Activated B cell treated with CpG ODN at 0.5 μM for 24 hours (primary cell): Measurements from ENCODE around the gene NMUR1. TPM values are rescaled to one million over a fixed set of nuclear protein-coding genes. Genes with fewer than 3 reads are reported as not detected.
A peak's percentile ranks its signal among the peaks of the same experiment; 100 is the strongest.

Source experiments
- ATAC-seq: fragments of 200-7000 bp; cut with Tn5 transposase; one replicate; pipeline ENCODE4 v1.10.0; 2021; ENCODE audit warnings: low read depth, mild to moderate bottlenecking, moderate library complexity
- CTCF ChIA-PET: fragments of 350-600 bp; sonication (Branson Sonifier 250); formaldehyde crosslinking; loops from one replicate; lab custom pipeline; 2021; ENCODE audit warnings: antibody characterized with exemption; lab: Charles Lee
- POLR2A ChIA-PET: fragments of 350-600 bp; sonication (Branson Sonifier 250); formaldehyde crosslinking; loops from one replicate; lab custom pipeline; 2021; ENCODE audit warnings: antibody characterized with exemption; lab: Charles Lee
- DNase-seq: peaks from one replicate; pipeline ENCODE4 v3.0.0; 2022
- H3K27ac Mint-ChIP-seq: one replicate; pipeline ENCODE4 v1.8.0; 2020; ENCODE audit warnings: mixed read lengths
- H3K27me3 Mint-ChIP-seq: one replicate; pipeline ENCODE4 v1.8.0; 2021; ENCODE audit warnings: mixed read lengths
- H3K36me3 Mint-ChIP-seq: one replicate; pipeline ENCODE4 v1.8.0; 2021; ENCODE audit warnings: low read depth, mixed read lengths
- H3K4me1 Mint-ChIP-seq: one replicate; pipeline ENCODE4 v1.8.0; 2021; ENCODE audit warnings: mixed read lengths
- H3K4me3 Mint-ChIP-seq: one replicate; pipeline ENCODE4 v1.8.0; 2020; ENCODE audit warnings: mild to moderate bottlenecking, mixed read lengths
- H3K9me3 Mint-ChIP-seq: one replicate; pipeline ENCODE4 v1.8.0; 2020; ENCODE audit warnings: mixed read lengths
- intact Hi-C: fragments of 100-400 bp; cut with micrococcal nuclease; formaldehyde crosslinking; loops from one replicate; pipeline ENCODE4 v1.15.1; 2024
- total RNA-seq: library from RNA; stranded (reverse); gene quantifications from 2 replicates; pipeline ENCODE4 v1.2.3, GENCODE V29; 2022
- TF ChIP-seq, protein P1 (sequence below): fragments of 200-600 bp; IDR thresholded peaks from one replicate; pipeline ENCODE4 v1.8.0; 2022; ENCODE audit warnings: antibody characterized with exemption, mild to moderate bottlenecking

The NMUR1 gene
- total RNA-seq, 1 donor from 2014 or later: not detected

DNA sequence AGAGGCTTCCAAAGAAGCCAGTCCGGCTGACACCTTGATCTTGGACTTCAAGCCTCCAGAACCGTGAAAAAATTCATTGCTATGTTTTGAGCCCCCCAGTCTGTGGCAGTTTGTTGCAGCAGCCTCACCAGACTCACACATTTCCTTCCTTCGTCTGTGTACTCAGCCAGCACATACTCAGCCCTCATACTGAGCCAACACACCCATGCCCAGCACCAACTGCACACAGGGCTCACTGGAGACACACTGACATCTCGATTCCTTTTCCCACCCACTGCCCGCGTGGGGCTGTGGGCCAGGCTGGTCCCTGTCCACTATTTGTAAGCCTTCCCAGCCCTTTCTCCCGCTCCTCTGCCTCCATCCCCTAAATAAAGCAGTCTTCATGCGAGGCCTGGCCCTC is 24.1 kb upstream of the NMUR1 start:
- intact Hi-C loops: no loop called here
- Mint-ChIP-seq H3K4me3 (peak overlapping the region; percentile 72), H3K9me3 (peaks cover 7% of the 10 kb centered on the region), H3K27ac (peak overlapping the region; percentile 76), H3K27me3 (peaks cover 2% of the 10 kb centered on the region), H3K36me3 (peaks cover 4% of the 10 kb centered on the region), H3K4me1 (peaks cover 22% of the 10 kb centered on the region)
- CTCF ChIA-PET: interaction anchor here (2.3 to 5.3 kb wide), 2 partner anchors 37 to 72 kb away, joined by 11 to 37 read pairs; no protein-coding TSS in a partner anchor
- ATAC-seq (peak; percentile 32), DNase-seq (no peak)
- TF ChIP-seq, protein P1, sequence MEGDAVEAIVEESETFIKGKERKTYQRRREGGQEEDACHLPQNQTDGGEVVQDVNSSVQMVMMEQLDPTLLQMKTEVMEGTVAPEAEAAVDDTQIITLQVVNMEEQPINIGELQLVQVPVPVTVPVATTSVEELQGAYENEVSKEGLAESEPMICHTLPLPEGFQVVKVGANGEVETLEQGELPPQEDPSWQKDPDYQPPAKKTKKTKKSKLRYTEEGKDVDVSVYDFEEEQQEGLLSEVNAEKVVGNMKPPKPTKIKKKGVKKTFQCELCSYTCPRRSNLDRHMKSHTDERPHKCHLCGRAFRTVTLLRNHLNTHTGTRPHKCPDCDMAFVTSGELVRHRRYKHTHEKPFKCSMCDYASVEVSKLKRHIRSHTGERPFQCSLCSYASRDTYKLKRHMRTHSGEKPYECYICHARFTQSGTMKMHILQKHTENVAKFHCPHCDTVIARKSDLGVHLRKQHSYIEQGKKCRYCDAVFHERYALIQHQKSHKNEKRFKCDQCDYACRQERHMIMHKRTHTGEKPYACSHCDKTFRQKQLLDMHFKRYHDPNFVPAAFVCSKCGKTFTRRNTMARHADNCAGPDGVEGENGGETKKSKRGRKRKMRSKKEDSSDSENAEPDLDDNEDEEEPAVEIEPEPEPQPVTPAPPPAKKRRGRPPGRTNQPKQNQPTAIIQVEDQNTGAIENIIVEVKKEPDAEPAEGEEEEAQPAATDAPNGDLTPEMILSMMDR: no peak
- POLR2A ChIA-PET: interaction anchor here (0.6 to 1.0 kb wide), 3 partner anchors 47 to 90 kb away, joined by 3 to 6 read pairs (median 3); partner anchors contain the start of gene NCL

GRCh38 chr2:231552752-231553151 is 22.5 kb upstream of the NMUR1 start:
- DNase-seq (no peak), ATAC-seq (no peak)
- H3K9me3 Mint-ChIP-seq: peaks cover 7% of the 10 kb centered on the region
- TF ChIP-seq, protein P1: no peak
- ChIA-PET CTCF (interaction anchor here (0.7 to 1.4 kb wide), 4 partner anchors 19 to 67 kb away, joined by 3 to 4 read pairs (median 4); no protein-coding TSS in a partner anchor), POLR2A (no interaction called here)
- no peaks in the 10 kb centered on the region for H3K27me3 Mint-ChIP-seq
- no peak overlapping the region for H3K27ac Mint-ChIP-seq
- no peak overlapping the region for H3K4me3 Mint-ChIP-seq
- H3K4me1 Mint-ChIP-seq: peaks cover 33% of the 10 kb centered on the region
- H3K36me3 Mint-ChIP-seq: peaks cover 4% of the 10 kb centered on the region
- intact Hi-C loops: no loop called here

DNA sequence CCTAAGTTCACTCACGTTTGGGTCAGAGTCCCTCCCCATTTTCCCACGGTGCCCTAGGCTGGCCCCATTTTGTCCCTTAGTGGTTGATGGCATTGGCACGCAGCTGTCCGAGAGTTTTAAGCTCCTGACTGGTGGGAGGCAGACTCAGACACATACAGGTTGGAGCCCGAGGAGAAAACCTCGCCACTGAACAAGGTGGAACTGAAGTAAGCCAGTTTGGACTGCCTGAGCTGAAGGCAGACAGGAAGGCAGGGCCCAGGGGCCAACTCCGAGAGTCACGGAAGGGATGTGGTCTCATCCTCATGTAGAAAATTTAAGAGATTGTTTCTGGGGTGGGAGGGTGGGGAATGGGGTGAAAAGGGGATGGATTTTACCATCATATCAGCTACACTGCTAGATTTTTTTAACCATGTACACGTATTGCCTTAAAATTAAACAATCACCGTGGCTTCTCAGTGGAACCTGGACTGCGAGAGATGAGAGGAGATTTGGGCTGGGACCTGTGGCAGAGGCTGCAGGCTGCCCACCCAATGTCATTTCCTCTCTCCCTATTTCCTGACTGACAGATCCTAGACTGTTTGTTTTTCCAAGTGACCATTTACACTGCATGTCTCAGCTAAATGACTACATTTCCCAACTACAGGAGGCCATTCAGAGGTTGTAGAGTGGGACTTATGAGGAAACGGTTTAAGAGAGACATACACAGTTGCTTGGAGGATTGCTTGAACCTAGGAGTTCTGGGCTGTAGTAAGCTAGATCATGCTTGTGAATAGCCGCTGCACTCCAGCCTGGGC is 19.4 kb upstream of the NMUR1 start:
- H3K9me3 Mint-ChIP-seq: peaks cover 7% of the 10 kb centered on the region
- TF ChIP-seq, protein P1: no peak
- no peak for ATAC-seq
- no peaks in the 10 kb centered on the region for H3K27me3 Mint-ChIP-seq
- ChIA-PET CTCF (no interaction called here), POLR2A (no interaction called here)
- H3K27ac Mint-ChIP-seq: no peak overlapping the region
- no peak for DNase-seq
- peaks cover 4% of the 10 kb centered on the region for H3K36me3 Mint-ChIP-seq
- H3K4me3 Mint-ChIP-seq: no peak overlapping the region
- peaks cover 43% of the 10 kb centered on the region for H3K4me1 Mint-ChIP-seq
- intact Hi-C loops: no loop called here

DNA sequence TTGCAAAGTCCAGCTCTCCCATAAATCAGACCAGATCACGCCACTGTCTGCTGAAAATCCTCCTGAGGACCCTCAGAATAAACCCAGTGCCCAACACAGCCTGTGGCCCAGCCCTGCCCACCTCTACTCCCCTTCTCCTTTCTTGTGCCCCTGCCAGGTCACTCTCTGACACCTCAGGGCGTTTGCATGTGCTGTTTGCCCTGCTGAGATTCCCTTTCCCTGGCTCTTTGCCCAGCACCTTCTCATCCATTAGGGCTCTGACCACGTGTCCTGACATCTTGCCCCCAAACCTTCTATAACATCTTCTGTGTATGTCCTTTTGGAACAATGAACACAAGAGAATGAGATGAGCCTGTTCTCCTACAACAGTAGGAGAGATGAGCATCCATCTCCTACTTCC is 18.5 kb upstream of the NMUR1 start:
- peaks cover 7% of the 10 kb centered on the region for H3K9me3 Mint-ChIP-seq
- ChIA-PET CTCF (no interaction called here), POLR2A (no interaction called here)
- H3K27me3 Mint-ChIP-seq: no peaks in the 10 kb centered on the region
- H3K36me3 Mint-ChIP-seq: peaks cover 4% of the 10 kb centered on the region
- intact Hi-C loops: no loop called here
- TF ChIP-seq, protein P1: no peak
- no peak overlapping the region for H3K4me3 Mint-ChIP-seq
- H3K27ac Mint-ChIP-seq: no peak overlapping the region
- DNase-seq (no peak), ATAC-seq (no peak)
- H3K4me1 Mint-ChIP-seq: peaks cover 34% of the 10 kb centered on the region

DNA sequence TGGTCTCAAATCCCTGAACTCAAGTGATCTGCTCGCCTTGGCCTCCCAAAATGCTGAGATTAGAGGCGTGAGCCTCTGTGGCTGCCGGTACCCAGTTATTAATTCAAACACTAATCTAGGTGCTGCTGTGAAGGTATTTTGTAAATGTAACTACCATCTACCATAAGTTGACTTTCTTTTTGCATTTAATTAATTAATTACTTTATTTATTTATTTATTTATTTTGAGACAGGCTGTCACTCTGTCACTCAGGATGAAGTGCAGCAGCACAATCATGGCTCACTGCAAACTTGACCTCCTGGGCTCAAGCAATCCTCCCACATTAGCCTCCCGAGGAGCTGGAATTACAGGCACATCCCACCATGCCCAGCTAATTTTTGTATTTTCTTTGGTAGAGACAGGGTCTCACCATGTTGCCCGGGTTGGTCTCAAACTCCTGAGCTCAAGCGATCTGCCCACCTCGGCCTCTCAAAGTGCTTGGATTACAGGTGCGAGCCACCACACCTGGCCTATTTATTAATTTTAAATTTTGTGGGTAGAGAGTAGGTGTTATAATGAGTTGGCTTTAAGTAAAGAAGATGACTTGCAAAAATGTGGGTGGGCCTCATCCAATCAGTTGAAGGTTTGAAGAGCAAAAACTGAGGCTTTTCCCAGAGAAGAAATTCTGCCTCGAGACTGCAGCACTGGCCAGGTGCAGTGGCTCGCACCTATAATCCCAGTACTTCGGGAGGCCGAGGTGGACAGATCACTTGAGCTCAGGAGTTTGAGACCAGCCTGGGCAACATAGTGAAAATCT is 17.3 kb upstream of the NMUR1 start:
- Mint-ChIP-seq H3K27me3 (no peaks in the 10 kb centered on the region), H3K4me1 (peaks cover 32% of the 10 kb centered on the region), H3K9me3 (peaks cover 2% of the 10 kb centered on the region), H3K36me3 (no peaks in the 10 kb centered on the region), H3K4me3 (no peak overlapping the region), H3K27ac (no peak overlapping the region)
- no peak for ATAC-seq
- intact Hi-C loops: no loop called here
- ChIA-PET CTCF (no interaction called here), POLR2A (interaction anchor here (0.7 kb wide), 2 partner anchors 34 to 116 kb away, joined by 4 to 12 read pairs; no protein-coding TSS in a partner anchor)
- DNase-seq: no peak
- TF ChIP-seq, protein P1: no peak
